HepG2 (cell line): ENCODE data around the gene GRAMD4. TPM values are rescaled to one million over a fixed set of nuclear protein-coding genes. Genes with fewer than 3 reads are reported as not detected.

Source experiments
- AHR ChIP-seq: IDR thresholded peaks from 2 replicates; pipeline ENCODE4 v1.6.1; 2018; ENCODE audit warnings: missing genetic modification reagents, missing compliant biosample characterization
- ARNT ChIP-seq: fragments of 450-650 bp; IDR thresholded peaks from 2 replicates; pipeline ENCODE4 v1.6.1; 2017
- CHD4 ChIP-seq: fragments of 200-600 bp; sonication (generic); IDR thresholded peaks from 2 replicates; pipeline ENCODE4 v1.7.0; 2017; ENCODE audit warnings: mild to moderate bottlenecking, low read length, borderline replicate concordance
- ESRRA ChIP-seq: sonication (generic); formaldehyde crosslinking; IDR thresholded peaks from 2 replicates; pipeline ENCODE4 v1.5.1; 2020; ENCODE audit warnings: mild to moderate bottlenecking, low read depth, missing genetic modification reagents
- JDP2 ChIP-seq: sonication (generic); formaldehyde crosslinking; IDR thresholded peaks from 2 replicates; pipeline ENCODE4 v1.8.1; 2022; ENCODE audit warnings: missing genetic modification reagents, borderline replicate concordance
- RNF2 ChIP-seq: fragments of 450-650 bp; conservative IDR thresholded peaks from 2 replicates; pipeline ENCODE4 v1.6.1; 2016; ENCODE audit warnings: low read depth
- SMC3 ChIP-seq: IDR thresholded peaks from 2 replicates; pipeline ENCODE4 v1.6.1; 2011; ENCODE audit warnings: low read length, improper control_type of control experiment
- ZIK1 ChIP-seq: sonication (generic); formaldehyde crosslinking; IDR thresholded peaks from 2 replicates; pipeline ENCODE4 v1.5.0; 2020; ENCODE audit warnings: mild to moderate bottlenecking, low read depth, missing genetic modification reagents, borderline replicate concordance
- ZMAT3 ChIP-seq: sonication (generic); formaldehyde crosslinking; conservative IDR thresholded peaks from 2 replicates; pipeline ENCODE4 v1.7.0; 2021; ENCODE audit warnings: missing genetic modification reagents
- ZMYM4 ChIP-seq: sonication (generic); formaldehyde crosslinking; IDR thresholded peaks from 2 replicates; pipeline ENCODE4 v1.8.1; 2023; ENCODE audit warnings: mild to moderate bottlenecking, missing genetic modification reagents
- ZNF557 ChIP-seq: sonication (generic); formaldehyde crosslinking; IDR thresholded peaks from 2 replicates; pipeline ENCODE4 v1.4.0; 2020; ENCODE audit warnings: missing genetic modification reagents
- ZNF724P ChIP-seq: sonication (generic); formaldehyde crosslinking; IDR thresholded peaks from 2 replicates; pipeline ENCODE4 v1.8.0; 2022; ENCODE audit warnings: missing genetic modification reagents, borderline replicate concordance
- ZNF891 ChIP-seq: sonication (generic); formaldehyde crosslinking; IDR thresholded peaks from 2 replicates; pipeline ENCODE4 v1.5.0; 2020; ENCODE audit warnings: mild to moderate bottlenecking, missing genetic modification reagents
- polyA plus RNA-seq, 8 experiments: library from polyadenylated mRNA; depleted of rRNA in 3 of 8; stranded (reverse) in 7 of 8; unstranded in 1 of 8; fragments of >200 nt; fragmentation: Illumina TruSeq in 4 of 8; extraction: Trizol in 4 of 8; gene quantifications; 2 replicates each; pipeline versions ENCODE4 v1.2.1 to v1.2.3, GENCODE V29; 2011 to 2016; ENCODE audit warnings: low read depth in 4 of 8, missing spikeins in 1 of 8, mixed read lengths in 1 of 8; ENCODE audit not compliant: insufficient read depth in 1 of 8
- total RNA-seq, 5 experiments: library from RNA; depleted of rRNA; stranded (reverse); fragments of >200 nt; fragmentation: Illumina TruSeq; extraction: Trizol; gene quantifications; 2 replicates each; pipeline ENCODE4 v1.2.3, GENCODE V29; 2016; ENCODE audit warnings: low read depth in 1 of 5
- TF ChIP-seq, protein P1 (sequence below): sonication (generic); formaldehyde crosslinking; IDR thresholded peaks from 2 replicates; pipeline ENCODE4 v1.4.0; 2020; ENCODE audit warnings: missing genetic modification reagents, mild to moderate bottlenecking, borderline replicate concordance
- TF ChIP-seq, protein P2 (sequence below): IDR thresholded peaks from 2 replicates; pipeline ENCODE4 v1.6.1; 2012; ENCODE audit warnings: low read depth, low read length, improper control_type of control experiment
- TF ChIP-seq, protein P3 (sequence below): sonication (generic); formaldehyde crosslinking; IDR thresholded peaks from 2 replicates; pipeline ENCODE4 v1.4.0; 2020; ENCODE audit warnings: missing genetic modification reagents, borderline replicate concordance
- TF ChIP-seq, protein P4 (sequence below): sonication (generic); formaldehyde crosslinking; IDR thresholded peaks from 2 replicates; pipeline ENCODE4 v1.5.1; 2020; ENCODE audit warnings: mild to moderate bottlenecking, missing genetic modification reagents

Gene GRAMD4
- total and polyA plus RNA-seq, 2 of the 13 experiments (the other 11 are each of a cell fraction or from before 2014, with no cell fraction given): 15.2 to 15.7 TPM

DNA sequence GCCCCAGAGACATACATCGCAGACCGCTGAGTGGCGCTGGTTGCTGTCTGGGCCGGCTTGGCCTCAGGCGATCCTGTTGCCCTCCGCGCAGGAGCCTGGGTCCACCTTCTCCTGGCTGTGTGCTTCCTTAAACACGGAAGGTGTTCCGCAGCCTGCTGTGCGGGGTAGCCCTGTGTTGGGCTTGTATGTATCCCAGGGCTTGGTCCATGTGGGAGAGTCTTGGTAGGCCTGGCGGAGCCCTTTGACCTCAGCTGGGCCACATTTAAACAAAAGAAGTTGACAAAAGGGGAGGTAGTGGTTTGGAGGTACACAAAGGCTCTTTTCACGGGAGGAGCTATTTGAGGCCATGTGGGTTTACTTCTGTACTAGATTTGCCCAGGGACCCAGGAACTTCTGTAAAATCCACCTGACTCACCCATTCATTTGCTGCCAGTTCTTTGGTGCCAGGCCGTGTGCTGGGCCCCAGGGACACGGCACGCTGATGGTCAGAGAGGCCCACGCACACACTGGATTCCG is 11.0 kb upstream of the GRAMD4 start (continued):
- TF ChIP-seq, protein P1, sequence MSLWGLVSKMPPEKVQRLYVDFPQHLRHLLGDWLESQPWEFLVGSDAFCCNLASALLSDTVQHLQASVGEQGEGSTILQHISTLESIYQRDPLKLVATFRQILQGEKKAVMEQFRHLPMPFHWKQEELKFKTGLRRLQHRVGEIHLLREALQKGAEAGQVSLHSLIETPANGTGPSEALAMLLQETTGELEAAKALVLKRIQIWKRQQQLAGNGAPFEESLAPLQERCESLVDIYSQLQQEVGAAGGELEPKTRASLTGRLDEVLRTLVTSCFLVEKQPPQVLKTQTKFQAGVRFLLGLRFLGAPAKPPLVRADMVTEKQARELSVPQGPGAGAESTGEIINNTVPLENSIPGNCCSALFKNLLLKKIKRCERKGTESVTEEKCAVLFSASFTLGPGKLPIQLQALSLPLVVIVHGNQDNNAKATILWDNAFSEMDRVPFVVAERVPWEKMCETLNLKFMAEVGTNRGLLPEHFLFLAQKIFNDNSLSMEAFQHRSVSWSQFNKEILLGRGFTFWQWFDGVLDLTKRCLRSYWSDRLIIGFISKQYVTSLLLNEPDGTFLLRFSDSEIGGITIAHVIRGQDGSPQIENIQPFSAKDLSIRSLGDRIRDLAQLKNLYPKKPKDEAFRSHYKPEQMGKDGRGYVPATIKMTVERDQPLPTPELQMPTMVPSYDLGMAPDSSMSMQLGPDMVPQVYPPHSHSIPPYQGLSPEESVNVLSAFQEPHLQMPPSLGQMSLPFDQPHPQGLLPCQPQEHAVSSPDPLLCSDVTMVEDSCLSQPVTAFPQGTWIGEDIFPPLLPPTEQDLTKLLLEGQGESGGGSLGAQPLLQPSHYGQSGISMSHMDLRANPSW (CRISPR knock-in tag): no peak
- TF ChIP-seq ZIK1 (CRISPR knock-in tag) (no peak), AHR (CRISPR knock-in tag) (no peak), JDP2 (CRISPR knock-in tag) (no peak), ZMYM4 (CRISPR knock-in tag) (peak; percentile 72; the same call in 1 of the 2 replicates), ARNT (no peak), ZMAT3 (CRISPR knock-in tag) (peak; percentile 68; the same call in 1 of the 2 replicates), SMC3 (peak; percentile 7; the same call in 1 of the 2 replicates), CHD4 (no peak), ZNF891 (CRISPR knock-in tag) (no peak), ZNF557 (CRISPR knock-in tag) (0 out of 2 replicates have a peak, but pooled peaks have one; percentile 63), ZNF724P (CRISPR knock-in tag) (no peak), ESRRA (CRISPR knock-in tag) (no peak), RNF2 (no peak)
- TF ChIP-seq, protein P2, sequence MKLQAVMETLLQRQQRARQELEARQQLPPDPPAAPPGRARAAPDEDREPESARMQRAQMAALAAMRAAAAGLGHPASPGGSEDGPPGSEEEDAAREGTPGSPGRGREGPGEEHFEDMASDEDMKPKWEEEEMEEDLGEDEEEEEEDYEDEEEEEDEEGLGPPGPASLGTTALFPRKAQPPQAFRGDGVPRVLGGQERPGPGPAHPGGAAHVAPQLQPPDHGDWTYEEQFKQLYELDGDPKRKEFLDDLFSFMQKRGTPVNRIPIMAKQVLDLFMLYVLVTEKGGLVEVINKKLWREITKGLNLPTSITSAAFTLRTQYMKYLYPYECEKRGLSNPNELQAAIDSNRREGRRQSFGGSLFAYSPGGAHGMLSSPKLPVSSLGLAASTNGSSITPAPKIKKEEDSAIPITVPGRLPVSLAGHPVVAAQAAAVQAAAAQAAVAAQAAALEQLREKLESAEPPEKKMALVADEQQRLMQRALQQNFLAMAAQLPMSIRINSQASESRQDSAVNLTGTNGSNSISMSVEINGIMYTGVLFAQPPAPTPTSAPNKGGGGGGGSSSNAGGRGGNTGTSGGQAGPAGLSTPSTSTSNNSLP: no peak
- TF ChIP-seq, protein P3, sequence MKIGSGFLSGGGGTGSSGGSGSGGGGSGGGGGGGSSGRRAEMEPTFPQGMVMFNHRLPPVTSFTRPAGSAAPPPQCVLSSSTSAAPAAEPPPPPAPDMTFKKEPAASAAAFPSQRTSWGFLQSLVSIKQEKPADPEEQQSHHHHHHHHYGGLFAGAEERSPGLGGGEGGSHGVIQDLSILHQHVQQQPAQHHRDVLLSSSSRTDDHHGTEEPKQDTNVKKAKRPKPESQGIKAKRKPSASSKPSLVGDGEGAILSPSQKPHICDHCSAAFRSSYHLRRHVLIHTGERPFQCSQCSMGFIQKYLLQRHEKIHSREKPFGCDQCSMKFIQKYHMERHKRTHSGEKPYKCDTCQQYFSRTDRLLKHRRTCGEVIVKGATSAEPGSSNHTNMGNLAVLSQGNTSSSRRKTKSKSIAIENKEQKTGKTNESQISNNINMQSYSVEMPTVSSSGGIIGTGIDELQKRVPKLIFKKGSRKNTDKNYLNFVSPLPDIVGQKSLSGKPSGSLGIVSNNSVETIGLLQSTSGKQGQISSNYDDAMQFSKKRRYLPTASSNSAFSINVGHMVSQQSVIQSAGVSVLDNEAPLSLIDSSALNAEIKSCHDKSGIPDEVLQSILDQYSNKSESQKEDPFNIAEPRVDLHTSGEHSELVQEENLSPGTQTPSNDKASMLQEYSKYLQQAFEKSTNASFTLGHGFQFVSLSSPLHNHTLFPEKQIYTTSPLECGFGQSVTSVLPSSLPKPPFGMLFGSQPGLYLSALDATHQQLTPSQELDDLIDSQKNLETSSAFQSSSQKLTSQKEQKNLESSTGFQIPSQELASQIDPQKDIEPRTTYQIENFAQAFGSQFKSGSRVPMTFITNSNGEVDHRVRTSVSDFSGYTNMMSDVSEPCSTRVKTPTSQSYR (CRISPR knock-in tag): peak; percentile 56; the same call in 1 of the 2 replicates
- TF ChIP-seq, protein P4, sequence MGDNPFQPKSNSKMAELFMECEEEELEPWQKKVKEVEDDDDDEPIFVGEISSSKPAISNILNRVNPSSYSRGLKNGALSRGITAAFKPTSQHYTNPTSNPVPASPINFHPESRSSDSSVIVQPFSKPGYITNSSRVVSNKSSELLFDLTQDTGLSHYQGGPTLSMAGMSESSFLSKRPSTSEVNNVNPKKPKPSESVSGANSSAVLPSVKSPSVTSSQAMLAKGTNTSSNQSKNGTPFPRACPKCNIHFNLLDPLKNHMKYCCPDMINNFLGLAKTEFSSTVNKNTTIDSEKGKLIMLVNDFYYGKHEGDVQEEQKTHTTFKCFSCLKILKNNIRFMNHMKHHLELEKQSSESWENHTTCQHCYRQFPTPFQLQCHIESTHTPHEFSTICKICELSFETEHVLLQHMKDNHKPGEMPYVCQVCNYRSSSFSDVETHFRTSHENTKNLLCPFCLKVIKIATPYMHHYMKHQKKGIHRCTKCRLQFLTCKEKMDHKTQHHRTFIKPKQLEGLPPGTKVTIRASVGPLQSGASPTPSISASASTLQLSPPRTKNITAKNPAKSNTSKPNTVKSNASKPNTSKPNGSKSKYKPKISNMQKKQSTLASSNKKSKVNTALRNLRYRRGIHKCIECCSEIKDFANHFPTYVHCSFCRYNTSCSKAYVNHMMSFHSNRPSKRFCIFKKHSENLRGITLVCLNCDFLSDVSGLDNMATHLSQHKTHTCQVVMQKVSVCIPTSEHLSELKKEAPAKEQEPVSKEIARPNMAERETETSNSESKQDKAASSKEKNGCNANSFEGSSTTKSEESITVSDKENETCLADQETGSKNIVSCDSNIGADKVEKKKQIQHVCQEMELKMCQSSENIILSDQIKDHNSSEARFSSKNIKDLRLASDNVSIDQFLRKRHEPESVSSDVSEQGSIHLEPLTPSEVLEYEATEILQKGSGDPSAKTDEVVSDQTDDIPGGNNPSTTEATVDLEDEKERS (CRISPR knock-in tag): 0 out of 2 replicates have a peak, but pooled peaks have one; percentile 44
